Endothelial cell (in vitro differentiated cells): ENCODE results near the gene XXYLT1. TPM values are rescaled to one million over a fixed set of nuclear protein-coding genes. Genes with fewer than 3 reads are reported as not detected.
A peak's percentile ranks its signal among the peaks of the same experiment; 100 is the strongest.

ENCODE experiments used
- DNase-seq: peaks from one replicate; pipeline ENCODE4 v3.0.0; 2021; ENCODE audit warnings: low spot score
- H3K27ac Mint-ChIP-seq: one replicate; pipeline ENCODE4 v1.8.0; 2021; ENCODE audit warnings: mixed read lengths, inconsistent platforms; ENCODE audit not compliant: unreplicated experiment
- H3K27me3 Mint-ChIP-seq: one replicate; pipeline ENCODE4 v1.8.0; 2021; ENCODE audit warnings: mild to moderate bottlenecking, moderate library complexity, mixed read lengths, inconsistent platforms; ENCODE audit not compliant: unreplicated experiment
- H3K36me3 Mint-ChIP-seq: one replicate; pipeline ENCODE4 v1.8.0; 2021; ENCODE audit warnings: mild to moderate bottlenecking, low read depth, mixed read lengths, inconsistent platforms; ENCODE audit not compliant: unreplicated experiment
- H3K4me1 Mint-ChIP-seq: one replicate; pipeline ENCODE4 v1.8.0; 2021; ENCODE audit warnings: mild to moderate bottlenecking, mixed read lengths, inconsistent platforms; ENCODE audit not compliant: unreplicated experiment
- H3K4me3 Mint-ChIP-seq: one replicate; pipeline ENCODE4 v1.8.0; 2021; ENCODE audit warnings: mild to moderate bottlenecking, mixed read lengths, inconsistent platforms; ENCODE audit not compliant: unreplicated experiment
- H3K9me3 Mint-ChIP-seq: one replicate; pipeline ENCODE4 v1.8.0; 2021; ENCODE audit warnings: mixed read lengths, inconsistent platforms; ENCODE audit not compliant: unreplicated experiment
- CTCF ChIP-seq: fragments of 200-600 bp; sonication (generic); IDR thresholded peaks from one replicate; pipeline ENCODE4 v1.5.0; 2021; ENCODE audit warnings: antibody characterized with exemption; ENCODE audit not compliant: unreplicated experiment
- total RNA-seq: library from RNA; stranded (reverse); fragmentation: NEBNext Ultra II Directional; extraction: Animal tissue kit (Norgen Biotek cat#: 25700); gene quantifications from one replicate; pipeline ENCODE4 v1.2.1, GENCODE V29; 2021; ENCODE audit not compliant: unreplicated experiment

Gene XXYLT1
- total RNA-seq, 1 donor from 2014 or later: 25.0 TPM

GRCh38 chr3:195255571-195256501 is 15.1 kb downstream of the XXYLT1 start:
- H3K36me3 Mint-ChIP-seq: no peaks in the 10 kb centered on the region
- peaks cover 2% of the 10 kb centered on the region for H3K27me3 Mint-ChIP-seq
- TF ChIP-seq CTCF: no peak
- H3K4me1 Mint-ChIP-seq: peaks cover 43% of the 10 kb centered on the region
- H3K27ac Mint-ChIP-seq: no peak overlapping the region
- H3K9me3 Mint-ChIP-seq: no peaks in the 10 kb centered on the region
- no peak for DNase-seq
- no peak overlapping the region for H3K4me3 Mint-ChIP-seq

GRCh38 chr3:195255176-195255500 is 15.8 kb downstream of the XXYLT1 start:
- H3K9me3 Mint-ChIP-seq: no peaks in the 10 kb centered on the region

DNA sequence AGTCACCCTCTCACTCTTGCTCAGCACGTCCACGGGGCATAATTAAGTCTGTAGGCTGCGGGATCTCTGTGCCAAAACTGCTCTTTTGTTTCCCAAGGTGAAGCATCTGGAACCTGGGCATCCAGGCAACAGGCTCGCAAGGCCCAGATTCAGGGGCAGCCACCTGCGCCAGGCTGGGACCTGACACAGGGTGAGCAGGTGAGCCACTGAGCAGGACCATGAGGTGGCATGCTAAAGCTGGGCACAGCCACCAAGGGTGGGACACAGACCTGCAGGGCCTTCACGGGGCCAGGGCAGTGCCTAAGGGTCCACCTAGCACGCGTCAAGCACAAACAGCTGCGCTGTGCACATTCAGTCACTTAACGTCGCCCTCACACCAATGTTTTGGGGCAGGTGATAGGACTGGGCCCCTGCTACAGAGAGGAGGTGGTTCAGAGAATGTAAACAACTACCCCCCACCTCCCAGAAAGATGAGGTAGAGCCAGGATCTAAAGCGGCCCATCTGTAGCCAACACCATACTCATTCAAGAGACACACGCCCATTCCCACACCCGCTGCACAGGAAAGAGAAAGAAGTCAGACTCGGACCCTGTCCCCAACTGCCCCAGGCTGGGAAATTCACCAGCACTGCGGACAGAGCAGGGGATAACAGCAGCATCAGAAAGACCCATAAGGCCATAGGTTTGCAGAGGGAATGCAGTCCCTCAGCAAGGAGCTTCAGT is 16.3 kb downstream of the XXYLT1 start:
- H3K4me1 Mint-ChIP-seq: peaks cover 48% of the 10 kb centered on the region
- H3K27ac Mint-ChIP-seq: no peak overlapping the region
- no peak for TF ChIP-seq CTCF
- no peaks in the 10 kb centered on the region for H3K36me3 Mint-ChIP-seq
- no peak for DNase-seq
- no peaks in the 10 kb centered on the region for H3K9me3 Mint-ChIP-seq
- no peak overlapping the region for H3K4me3 Mint-ChIP-seq
- H3K27me3 Mint-ChIP-seq: peaks cover 2% of the 10 kb centered on the region

More at GRCh38 chr3:195255176-195255500, 15.8 kb downstream of the XXYLT1 start:
- Mint-ChIP-seq H3K27me3 (peaks cover 2% of the 10 kb centered on the region), H3K36me3 (no peaks in the 10 kb centered on the region), H3K4me3 (no peak overlapping the region), H3K27ac (no peak overlapping the region), H3K4me1 (peaks cover 44% of the 10 kb centered on the region)
- DNase-seq: no peak
- TF ChIP-seq CTCF: no peak

GRCh38 chr3:195253923-195254432 is 17.0 kb downstream of the XXYLT1 start:
- Mint-ChIP-seq H3K4me3 (no peak overlapping the region), H3K9me3 (no peaks in the 10 kb centered on the region), H3K27me3 (peaks cover 5% of the 10 kb centered on the region), H3K4me1 (peaks cover 48% of the 10 kb centered on the region), H3K27ac (peak overlapping the region; percentile 30), H3K36me3 (no peaks in the 10 kb centered on the region)
- no peak for DNase-seq
- no peak for TF ChIP-seq CTCF
